ENCODE results near the gene CCDC86.

DNA sequence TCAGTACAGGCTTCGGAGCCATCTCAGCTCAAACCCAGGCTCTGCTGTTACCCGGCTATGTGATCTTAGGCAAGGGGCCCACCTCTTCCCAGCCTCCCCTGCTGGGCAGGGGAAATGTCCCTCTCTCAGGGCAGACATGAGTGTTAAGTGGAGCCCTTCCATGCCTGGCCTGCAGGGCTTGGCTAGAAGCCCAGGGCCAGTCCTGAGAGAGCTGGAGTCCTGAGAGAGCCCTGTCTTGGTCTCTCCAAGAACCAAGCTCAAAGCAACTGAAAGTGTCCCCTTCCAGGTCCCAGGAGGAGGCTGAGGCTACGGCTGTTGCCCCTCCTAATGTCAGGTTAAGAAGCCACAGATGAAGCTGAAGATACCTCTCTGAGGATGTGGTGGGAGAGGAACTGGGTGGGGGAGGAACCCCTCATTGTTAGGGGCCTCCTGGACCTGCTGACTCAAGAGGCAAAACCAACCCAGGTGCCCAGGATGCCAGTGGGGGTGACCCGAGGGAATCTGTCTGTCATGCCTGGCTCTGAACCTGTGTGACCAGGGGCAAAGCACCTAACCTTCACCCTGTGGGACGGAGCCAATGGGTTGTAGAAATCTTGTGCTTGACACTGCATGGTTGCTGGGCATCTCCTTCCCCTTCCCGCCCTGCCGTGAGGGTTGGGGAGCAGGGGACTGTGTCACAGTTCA, 29.6 kb downstream of the CCDC86 start:
- TF ChIP-seq POLR2AphosphoS5 (IDR thresholded peaks at IDR 0.05) (no peak), POLR2A (IDR thresholded peaks at IDR 0.05; ENCODE audit: low read depth) (no peak)
- TF ChIP-seq, protein P1, sequence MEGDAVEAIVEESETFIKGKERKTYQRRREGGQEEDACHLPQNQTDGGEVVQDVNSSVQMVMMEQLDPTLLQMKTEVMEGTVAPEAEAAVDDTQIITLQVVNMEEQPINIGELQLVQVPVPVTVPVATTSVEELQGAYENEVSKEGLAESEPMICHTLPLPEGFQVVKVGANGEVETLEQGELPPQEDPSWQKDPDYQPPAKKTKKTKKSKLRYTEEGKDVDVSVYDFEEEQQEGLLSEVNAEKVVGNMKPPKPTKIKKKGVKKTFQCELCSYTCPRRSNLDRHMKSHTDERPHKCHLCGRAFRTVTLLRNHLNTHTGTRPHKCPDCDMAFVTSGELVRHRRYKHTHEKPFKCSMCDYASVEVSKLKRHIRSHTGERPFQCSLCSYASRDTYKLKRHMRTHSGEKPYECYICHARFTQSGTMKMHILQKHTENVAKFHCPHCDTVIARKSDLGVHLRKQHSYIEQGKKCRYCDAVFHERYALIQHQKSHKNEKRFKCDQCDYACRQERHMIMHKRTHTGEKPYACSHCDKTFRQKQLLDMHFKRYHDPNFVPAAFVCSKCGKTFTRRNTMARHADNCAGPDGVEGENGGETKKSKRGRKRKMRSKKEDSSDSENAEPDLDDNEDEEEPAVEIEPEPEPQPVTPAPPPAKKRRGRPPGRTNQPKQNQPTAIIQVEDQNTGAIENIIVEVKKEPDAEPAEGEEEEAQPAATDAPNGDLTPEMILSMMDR (IDR thresholded peaks at IDR 0.05) = peak in 1 of 3 experiments; percentile 22
